Germinal center (tissue), 1 donor: ENCODE data around the gene UBC.
"Not testable (repeated sequence)": the region's sequence is repeated elsewhere in the genome, so short reads cannot be mapped to it uniquely, and the experiment has no call there.

Source experiments
- DNase-seq: peaks from one replicate; pipeline ENCODE4 v3.0.0; 2012; ENCODE audit warnings: mixed read lengths, low spot score

The UBC gene

DNA sequence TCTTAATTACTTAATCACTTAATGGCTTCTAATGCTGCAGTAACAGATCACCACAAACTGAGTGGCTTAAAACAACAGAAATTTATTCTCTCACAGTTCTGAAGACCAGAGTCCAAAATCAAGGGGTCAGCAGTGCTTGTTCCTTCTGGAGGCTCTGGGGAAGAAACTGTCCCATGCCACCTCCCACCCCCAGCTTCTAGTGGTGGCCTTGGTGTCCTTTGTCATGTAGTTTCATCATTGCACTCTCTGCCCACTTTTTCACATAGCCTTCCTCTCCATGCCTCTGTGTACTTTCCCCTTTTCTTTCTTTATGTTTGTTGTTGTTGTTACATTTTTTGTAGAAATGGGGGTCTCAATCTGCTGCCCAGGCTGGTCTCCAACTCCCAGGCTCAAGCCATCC lies 16.1 kb upstream of the UBC start:
- no peak for DNase-seq

DNA sequence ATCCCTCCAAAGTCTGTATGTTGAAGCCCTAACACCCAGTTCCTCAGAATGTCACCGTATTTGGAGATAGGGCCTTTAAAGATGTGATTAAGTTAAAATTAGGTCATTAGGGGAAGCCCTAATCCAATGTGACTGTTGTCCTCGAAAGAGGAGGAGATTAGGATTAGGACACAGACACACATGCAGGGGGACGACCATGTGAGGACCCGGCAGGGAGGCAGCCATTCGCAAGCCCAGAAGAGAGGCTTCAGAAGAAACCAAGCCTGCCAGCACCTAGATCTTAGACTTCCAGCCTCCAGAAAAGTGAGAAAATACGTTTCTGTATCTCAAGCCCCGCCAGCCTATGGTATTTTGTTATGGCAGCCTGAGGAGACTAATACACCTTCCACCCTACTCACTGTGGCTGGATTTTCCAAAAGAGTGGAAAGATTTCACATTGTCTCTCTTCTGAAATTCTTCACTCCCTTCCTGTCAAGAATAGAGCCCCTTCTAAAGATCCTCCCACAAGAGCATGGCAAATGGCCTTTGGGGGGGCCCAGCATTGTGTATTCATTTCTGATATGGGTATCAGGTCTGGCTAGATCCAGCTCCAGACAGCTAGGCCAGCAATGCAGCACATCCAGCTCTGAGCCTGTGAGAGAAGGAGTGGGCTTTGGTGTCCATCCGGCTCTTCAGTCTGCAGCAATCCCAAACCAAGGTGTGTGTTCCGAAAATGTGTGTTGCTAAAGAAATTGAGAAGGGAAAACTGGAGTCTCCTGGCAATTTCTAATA lies 15.4 kb upstream of the UBC start:
- no peak for DNase-seq

DNA sequence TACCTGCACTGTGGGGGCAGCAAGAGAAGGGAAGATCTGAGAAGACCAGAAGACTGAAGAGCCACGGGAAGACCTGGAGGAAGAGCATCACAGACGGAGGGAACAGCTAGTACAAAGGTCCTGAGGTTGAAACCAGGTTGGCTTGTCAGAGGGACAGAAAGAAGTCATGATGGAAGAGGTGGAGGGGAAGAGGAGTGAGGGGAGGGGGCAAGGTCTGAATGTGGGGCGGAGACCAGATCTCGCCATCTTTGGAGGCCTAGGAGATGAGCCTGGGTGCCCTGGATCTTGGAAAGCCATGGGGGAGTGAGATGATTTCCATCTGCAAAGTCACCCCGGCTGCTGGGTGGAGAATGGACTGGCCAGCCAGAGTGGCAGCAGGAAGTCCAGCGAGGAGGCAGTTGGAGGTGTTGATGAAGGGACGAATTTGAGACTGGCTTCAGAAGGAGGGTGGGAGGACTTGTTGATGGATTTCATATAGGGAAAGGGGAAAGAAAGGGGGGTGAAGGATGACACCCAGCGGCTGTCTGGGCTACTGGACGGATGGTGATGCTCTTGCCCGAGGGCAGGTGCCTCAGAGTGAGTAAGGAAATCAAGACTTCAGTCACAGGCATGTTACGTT lies 14.6 kb upstream of the UBC start:
- no peak for DNase-seq

DNA sequence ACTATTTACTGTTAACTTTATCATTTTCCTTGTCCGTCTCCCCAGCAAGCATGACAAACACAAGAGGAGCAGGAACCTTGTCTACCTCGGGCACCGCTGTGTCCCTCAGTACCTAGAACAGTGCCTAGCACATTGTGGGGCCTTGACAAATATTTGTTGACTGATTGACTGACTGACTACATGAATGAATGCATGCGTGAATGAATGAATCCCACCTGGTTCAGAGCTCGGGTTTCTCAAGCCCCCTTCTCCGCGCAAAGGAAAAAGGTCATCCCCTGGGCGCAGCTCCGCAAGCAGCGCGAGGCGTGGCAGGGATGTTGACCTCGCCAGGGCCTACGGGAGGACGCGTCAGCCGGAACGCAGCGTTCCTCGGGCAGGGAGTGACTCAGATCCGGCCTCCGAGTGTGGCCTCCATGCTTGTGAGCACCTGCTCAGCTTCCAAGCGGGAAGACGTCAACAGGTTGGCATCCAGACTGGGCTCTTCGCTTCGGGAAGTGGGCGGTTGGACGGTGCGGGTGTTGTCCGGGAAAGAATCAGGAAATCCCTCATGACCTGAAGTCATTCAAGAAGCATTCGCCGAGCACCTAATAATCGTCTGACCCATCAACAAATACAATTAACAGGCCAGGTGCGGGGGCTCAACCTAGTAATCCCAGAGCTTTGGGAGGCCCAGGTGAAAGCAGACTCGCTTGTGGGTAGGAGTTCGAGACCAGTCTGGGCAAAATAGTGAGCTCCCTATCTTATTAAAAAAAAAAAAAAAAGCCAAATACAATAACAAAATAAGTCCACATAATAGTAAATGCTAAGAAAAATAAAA lies 13.9 kb upstream of the UBC start:
- DNase-seq = no peak

DNA sequence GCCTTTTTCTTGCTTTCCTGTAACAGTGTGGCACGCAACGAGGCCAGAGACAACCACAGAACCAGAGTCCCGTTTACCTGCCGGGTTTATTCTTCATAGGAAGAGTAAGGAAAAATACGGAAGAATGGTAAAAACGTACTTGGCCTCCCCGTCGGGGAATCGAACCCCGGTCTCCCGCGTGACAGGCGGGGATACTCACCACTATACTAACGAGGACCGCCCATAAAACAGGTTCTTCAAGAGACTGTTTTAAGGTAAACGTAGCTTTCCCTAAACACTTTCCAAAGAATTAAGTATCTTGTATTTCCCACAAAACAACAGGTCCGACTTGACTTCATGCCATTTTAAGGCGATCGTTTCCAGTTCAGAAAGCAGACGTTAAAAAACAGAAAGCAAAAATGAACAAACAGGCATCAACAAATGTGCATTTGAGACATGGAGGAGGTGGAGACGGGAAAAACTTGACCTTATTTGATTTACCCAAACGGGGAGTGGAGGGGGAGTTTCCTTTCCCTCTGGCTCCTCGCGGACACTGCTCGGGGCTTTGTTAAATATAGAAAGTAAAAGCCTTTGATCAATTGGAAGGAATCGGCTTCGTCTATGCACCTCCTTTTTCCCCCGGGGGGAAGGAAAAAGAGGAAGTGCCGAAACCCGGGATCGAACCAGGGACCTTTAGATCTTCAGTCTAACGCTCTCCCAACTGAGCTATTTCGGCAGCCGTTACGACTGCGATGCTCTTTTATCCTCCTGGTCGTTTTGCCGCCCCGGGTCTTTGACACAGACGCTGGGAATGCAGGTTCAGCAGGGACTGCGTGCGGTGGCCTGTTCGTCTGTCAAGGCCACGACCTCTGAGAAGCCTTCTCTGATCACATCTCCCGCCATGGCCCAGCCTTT lies 13.0 kb upstream of the UBC start:
- DNase-seq = peak; percentile 82

DNA sequence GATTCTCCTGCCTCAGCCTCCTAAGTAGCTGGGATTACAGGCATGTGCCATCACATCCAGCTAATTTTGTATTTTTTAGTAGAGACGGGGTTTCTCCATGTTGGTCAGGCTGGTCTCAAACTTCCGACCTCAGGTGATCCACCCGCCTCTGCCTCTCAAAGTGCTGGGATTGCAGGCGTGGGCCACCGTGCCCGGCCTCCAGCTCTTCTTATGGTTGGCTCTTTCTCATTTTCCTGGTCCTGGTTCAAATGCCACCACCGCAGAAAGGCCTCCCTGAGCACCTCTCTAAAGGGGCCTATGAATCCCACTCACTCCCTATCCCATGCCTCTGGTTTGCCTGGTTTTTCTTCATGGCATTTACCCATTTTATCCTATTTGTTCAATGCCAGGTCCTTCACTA lies 11.3 kb upstream of the UBC start:
- not testable (repeated sequence) for DNase-seq

DNA sequence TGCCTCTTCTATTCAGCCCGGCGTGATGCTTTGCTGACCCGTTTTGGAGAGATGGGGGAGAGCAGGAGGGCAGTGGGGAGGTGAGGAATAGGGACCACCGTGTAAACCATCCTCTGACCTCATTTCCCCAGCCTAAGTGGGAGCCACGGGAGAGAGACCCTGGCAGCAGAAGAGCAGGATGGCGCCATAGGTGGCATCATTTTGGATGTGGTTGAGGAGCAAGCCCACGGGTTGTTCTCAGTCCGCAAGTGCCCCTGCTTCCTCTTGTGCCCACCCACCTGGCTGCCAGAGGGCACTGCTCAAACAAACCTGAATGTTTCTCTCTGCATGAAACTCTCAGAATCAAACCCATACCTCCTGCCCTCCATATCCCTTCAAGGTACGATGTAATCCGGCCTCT lies 10.7 kb upstream of the UBC start:
- no peak for DNase-seq

DNA sequence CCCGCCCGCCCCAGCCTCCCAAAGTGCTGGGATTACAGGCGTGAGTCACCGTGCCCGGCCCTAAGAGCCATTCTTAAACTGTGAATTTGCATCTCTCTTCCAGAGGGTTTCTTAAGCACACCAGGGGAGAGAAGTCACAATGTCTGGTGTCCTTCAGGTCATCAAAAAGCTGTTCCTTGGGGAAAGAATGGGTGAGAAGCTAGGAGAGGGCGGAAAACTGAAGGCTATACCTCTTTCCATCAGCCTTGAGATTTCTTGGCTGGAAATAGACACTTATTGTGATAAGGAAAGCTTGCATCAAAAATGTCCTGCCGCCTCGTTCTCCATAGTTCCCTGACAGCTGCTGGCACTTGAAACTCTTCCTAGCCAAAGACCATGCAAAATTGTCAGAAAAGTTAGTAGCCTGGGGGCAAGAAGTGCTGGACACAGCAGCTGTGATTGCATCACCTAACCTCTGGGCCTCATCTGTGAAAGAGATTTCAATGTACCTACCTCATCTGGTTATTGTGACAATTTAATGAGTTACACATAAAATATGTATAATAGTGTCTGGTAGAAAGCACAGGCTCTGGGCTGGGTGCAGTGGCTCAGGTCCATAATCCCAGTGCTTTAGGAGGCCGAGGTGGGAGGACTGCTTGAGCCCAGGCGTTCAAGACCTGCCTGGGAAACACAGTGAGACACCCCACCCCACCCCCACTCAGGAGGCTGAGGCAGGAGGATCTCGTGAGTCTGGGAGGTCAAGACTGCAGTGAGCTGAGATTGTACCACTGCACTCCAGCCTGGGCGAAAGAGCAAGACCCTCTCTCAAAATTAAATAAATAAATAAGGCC lies 9.7 kb upstream of the UBC start:
- DNase-seq = no peak

DNA sequence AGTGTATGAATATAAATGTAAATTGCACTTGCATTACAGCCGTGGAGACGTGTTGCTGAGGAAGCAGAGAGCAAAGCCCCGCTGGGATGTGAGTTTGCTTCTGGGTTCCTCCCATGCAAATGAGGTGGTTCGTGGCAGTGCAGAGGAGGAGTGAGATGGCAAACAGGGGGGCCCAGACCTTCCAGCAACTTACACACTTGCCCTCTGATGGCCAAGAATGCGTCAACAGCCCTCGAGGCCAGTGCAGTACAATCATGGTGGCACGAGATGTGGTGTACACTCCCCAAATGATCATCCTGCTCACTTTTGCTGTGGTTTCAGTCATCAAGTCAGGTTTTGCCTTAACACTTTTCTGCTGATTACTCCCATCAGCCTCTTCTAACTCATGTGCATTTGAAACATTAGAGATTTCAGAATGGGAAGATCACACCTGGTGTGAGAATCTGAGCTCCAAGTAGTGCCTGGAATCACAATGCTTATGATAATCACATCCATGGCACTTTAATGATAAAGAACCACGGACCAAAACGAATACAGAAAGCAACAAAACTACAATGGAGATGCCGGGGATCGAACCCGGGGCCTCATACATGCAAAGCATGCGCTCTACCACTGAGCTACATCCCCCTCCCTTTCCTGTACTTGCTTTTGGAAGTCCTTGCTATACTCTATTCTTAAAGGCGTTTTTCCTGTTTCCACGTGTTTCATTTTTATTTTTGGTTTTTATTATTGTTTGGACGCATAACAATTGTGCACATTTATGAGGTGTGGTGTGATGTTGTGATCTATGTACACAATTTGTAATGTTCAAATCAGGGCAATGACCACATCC lies 7.0 kb upstream of the UBC start:
- peak; percentile 84 for DNase-seq

DNA sequence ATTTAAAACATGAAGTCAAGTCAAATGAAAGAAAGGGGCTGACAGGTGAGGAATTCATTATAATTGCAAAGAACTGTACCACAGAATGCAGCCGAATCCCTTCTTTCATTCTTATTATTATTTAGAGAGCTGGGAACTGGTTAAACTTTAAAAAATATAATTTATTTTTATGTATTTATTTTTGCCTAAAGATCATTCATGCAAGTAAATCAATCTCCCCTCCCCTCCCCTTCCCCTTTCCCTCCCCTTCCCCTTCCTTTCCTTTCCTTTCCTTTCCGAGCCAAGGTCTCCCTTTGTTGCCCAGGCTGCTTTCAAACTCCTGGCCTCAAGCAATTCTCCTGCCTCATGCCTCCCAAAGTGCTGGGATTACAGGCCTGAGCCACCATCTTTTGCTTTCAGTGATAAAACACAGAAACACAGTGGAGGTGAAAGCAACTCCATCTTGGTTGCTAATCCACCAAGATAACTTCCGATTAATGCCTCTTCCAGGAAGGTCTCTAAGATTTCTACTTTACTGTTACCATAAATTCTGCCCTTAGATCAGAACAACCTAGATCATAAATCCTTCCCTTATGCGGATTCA lies 6.0 kb upstream of the UBC start:
- no peak for DNase-seq

DNA sequence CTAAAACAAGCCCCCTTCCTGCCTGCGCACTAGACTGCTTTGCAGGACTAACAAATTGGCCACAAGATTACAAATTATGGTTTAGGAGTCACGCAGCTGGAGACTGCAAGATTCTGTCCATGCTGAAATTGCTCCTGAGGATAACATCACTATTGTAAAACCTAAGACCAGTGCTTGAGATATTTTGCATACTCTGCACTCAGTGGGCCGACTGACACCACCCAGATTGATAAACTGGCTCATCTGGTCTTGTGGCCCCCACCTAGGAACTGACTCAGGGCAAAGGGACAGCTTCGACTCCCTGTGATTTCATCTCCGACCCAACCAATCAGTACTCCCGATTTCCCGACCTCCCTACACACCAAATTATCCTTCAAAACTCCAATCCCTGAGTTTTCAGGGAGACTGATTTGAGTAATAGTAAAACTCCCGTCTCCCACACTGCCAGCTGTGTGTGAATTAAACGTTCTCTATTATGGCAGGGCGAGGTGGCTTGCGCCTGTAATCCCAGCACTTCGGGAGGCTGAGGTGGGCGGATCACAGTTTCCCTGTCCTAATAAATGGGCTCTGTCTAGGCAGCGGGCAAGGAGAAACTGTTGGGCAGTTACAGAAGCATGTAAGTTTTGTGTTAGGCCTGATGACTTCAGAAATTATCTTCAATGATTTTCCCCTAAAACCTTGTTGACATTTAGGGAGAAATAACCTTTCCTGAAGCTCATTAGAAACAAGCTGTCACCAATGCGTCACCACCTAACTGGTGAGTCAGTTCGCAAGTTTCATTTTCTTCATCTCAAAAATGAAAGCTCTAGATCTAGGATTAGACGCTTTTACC lies 5.3 kb upstream of the UBC start:
- no peak for DNase-seq

DNA sequence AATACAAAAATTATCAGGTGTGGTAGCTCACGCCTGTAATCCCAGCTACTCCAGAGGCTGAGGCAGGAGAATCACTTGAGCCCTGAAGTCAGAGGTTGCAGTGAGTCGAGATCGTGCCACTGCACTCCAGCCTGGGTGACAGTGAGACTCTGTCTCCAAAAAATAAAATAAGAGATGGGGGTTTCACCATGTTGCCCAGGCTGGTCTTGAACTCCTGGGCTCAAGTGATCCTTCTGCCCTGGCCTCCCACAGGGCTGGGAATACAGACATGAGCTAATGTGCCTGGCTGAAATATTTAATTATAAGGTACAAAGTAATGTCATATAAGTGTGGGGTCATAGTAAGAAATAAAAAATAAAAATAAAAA lies 4.2 kb upstream of the UBC start:
- not testable (repeated sequence) for DNase-seq

DNA sequence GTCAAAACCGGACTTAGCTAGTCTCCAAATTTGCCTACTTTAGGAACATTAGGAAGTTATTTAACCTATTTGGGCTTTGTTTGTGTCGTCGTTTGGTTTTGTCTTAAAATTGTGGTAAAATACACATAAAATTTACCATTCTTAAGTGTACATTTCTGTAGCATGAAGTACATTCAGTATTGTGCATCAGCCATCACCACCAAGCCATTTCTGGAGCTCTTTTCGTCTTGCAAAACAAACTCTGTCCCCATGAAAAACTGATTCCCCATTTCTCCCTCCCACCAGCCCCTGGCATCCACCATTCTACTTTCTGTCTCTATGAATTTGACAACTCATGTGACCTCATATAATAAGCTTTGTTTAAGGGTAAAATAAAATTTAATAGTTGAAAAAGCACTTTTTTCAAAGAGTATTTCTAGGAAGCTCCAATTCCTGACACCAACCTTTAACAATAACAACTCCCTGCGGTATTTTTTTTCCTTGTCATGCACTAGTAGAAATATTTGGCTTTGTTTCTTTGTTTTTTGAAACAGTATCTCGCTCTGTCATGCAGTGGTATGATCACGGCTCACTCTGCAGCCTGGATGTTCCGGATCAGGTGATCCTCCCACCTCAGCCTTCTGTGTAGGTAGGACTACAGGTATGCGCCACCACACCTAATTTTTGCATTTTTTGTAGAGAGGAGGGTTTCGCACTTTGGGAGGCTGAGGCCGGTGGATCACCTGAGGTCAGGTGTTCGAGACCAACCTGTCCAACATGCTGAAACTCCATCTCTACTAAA lies 3.6 kb upstream of the UBC start:
- DNase-seq = no peak

DNA sequence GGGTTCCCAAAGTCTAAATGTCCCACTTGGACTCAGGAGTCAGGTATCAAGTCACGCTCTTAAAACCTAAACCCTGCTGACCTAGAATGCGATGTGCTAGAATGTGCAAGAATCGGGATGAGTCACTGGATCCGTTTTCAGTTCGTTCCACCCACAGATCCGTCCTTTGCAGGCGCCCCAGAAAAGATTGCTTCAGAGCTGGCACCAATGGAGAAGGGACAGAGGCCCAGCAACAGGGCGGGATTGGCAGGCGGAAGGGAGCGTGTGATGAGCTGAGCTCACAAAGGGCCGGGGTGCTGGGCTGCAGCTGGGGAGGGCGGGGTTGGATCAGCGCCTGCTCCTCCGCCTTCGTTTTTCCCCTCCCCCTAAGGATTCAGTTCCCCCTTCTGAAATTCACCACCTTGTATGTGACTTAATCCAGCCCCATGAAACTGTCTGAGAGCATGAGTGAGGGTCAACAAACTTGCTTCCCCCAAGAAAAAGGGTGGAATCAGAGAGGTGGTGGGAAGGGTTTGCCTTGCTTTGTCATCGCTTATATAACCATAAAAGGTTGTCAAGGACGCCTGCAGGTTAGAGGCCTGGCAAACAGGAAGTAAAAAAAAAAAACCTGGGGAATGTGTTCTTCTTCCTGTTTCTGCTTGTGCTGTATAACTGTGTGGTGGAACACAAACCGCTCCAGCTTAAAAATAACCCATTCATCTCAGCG lies 2.8 kb upstream of the UBC start:
- DNase-seq = peak; percentile 79

DNA sequence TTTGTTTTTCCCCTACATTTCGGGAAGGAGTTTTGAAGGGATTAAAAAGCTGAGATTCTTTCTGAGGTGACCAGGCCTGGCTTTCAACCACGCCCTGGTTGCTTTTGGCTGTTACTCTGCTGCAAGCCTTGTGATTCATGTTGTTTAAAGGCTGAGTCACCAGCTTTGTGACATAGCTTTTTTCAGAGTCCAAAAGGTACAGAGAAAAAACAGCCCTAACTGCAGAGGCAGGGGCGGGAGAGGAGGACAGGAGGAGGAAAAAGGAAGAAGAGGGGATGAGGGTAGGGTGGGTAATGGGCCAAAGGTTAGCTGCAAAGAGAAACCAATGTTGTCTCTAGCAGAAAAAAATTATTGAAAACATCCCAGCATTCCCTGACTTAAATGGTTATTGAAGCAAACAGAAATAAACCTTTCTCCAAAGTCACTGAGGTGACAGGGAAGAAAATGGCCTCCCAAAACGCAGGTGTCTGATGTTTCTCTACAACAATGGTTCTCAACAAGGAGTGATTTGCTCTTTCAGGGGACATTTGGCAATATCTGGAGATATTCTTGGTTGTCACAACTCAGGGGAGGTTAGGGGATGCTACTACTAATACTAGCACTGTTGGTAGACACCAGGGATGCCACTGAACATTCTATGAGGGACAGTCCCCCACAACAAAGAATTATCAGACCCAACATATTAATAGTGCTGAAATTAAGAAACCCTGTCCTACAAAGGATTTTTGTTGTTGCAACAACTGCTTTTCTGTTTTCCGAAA lies 2.1 kb upstream of the UBC start:
- DNase-seq = no peak
